Measurements from ENCODE around the gene ITGAD.

The ITGAD gene

DNA sequence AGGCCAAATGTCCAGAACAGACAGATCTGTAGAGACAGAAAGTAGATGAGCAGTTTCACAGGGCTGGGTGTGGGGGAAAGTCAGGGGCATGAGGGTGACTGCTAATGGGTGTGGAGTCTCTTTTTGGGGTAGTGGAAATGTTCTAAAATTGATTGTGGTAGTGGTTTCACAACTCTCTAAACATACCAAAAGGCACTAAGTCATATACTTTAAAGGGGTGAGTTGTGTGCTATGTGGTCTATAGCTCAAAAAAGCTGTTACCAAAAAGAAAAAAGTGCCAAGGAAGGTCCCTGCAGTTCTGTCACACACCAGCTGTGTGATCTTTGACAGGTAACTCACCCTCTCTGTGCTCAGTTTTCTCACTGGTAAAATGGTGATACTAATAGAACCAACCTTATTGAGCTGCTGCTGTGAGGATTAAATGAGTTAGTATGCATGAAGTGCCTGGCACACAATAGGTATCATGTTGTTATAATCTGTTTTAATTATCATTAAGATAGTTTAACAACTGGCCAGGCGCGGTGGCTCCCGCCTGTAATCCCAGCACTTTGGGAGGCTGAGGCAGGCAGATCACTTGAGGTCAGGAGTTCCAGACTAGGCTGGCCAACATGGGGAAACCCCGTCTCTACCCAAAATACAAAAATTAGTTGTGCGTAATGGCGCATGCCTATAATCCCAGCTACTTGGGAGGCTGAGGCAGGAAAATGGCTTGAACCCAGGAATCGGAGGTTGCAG is 27.8 kb upstream of the ITGAD start:
- DNase-seq (ENCODE audit: low read depth): no peak

DNA sequence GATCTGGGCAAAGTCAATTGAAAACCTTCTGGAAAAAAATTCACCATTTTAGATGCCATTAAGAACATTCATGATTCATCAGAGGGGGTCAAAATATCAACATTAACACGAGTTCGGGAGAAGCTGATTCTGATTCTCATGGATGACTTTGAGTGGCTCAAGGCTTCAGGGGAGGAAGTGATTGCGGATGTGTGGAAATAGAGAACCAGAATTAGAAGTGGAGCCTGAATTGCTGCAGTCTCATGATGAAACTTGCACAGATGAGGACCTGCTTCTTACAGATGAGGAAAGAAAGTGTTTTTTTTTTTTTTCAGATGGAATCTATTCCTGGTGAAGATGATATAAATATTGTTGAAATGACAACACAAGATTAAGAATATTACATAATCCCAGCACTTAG is 25.3 kb upstream of the ITGAD start:
- DNase-seq (ENCODE audit: low read depth): no peak

- no peak for DNase-seq (ENCODE audit: low read depth)
Observed at GRCh38 chr16:31371008-31371407, 22.1 kb upstream of the ITGAD start.

GRCh38 chr16:31371619-31372484 is 21.3 kb upstream of the ITGAD start:
- DNase-seq (ENCODE audit: low read depth): no peak

DNA sequence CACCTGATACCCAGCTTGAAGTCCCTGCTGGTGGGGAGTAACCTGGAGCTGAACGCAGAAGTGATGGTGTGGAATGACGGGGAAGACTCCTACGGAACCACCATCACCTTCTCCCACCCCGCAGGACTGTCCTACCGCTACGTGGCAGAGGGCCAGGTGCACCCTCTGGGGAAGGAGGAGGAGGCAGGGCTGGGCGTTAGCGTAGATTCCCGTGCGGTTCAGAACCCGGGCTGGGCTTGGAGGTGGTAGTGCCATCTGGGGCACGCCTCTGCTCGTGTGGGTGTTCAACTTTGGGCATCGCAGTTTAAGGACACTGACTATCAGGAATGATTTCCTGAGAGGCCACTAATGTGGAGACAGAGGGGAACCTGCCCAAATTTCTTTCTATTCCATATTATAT is 19.9 kb upstream of the ITGAD start:
- DNase-seq (ENCODE audit: low read depth): no peak

- no peak for DNase-seq (ENCODE audit: low read depth)
Observed at GRCh38 chr16:31375231-31375630, 17.9 kb upstream of the ITGAD start.

GRCh38 chr16:31376705-31377104 is 16.4 kb upstream of the ITGAD start:
- no peak for DNase-seq (ENCODE audit: low read depth)

- DNase-seq (ENCODE audit: low read depth): no peak
Observed at GRCh38 chr16:31377210-31377903, 15.8 kb upstream of the ITGAD start.

DNA sequence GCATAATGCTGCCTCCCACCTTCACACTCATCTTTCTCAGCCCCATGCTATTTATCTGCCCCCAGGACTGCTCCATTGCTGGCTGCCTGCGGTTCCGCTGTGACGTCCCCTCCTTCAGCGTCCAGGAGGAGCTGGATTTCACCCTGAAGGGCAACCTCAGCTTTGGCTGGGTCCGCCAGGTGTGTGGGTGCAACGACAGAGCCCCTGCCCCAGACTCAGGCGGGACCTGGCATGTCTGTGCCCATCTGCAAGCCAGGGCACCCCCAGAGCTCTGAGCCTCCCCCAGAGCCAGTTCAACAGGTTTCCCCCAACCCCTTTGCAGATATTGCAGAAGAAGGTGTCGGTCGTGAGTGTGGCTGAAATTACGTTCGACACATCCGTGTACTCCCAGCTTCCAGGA is 12.9 kb upstream of the ITGAD start:
- no peak for DNase-seq (ENCODE audit: low read depth)

- DNase-seq (ENCODE audit: low read depth): peak; percentile 17
Observed at GRCh38 chr16:31382485-31383161, 10.5 kb upstream of the ITGAD start.

DNA sequence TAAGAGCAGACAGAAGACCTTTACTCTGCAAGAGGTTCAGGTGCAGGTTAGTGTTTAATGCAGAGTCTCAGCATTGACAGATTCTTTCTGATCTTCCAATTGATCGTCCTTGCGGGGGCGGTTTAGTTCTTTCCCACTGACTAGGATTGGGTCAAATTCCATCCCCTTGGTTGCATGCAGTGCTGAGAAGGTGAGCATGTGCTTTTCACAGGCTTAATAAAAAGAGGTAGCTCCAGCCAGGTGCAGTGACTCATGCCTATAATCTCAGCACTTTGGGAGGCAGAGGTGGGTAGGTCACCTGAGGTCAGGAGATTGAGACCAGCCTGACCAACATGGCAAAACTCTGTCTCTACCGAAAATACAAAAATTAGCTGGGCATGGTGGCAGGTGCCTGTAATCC is 7.5 kb upstream of the ITGAD start:
- no peak for DNase-seq (ENCODE audit: low read depth)

- DNase-seq (ENCODE audit: low read depth): no peak
Observed at GRCh38 chr16:31386157-31386984, 6.8 kb upstream of the ITGAD start.

DNA sequence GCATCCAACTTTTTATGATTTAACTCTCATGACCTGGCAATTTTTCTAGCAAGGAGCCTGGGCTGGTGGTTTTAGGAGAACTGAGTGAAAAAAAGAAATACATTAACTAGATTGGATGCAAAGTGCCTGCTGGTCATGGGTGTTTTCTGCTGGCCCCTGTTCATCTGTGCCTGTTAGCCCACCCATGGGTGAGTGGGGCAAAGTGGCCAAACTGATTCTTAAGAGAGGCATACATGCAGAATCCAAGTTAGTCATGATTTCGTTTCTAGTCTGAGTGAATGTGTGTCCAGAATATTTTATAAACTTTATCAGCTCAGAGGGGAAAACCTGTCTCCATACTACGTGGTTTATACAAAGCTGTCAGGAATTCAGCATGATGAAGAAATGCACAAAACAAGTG is 4.6 kb upstream of the ITGAD start:
- no peak for DNase-seq (ENCODE audit: low read depth)

DNA sequence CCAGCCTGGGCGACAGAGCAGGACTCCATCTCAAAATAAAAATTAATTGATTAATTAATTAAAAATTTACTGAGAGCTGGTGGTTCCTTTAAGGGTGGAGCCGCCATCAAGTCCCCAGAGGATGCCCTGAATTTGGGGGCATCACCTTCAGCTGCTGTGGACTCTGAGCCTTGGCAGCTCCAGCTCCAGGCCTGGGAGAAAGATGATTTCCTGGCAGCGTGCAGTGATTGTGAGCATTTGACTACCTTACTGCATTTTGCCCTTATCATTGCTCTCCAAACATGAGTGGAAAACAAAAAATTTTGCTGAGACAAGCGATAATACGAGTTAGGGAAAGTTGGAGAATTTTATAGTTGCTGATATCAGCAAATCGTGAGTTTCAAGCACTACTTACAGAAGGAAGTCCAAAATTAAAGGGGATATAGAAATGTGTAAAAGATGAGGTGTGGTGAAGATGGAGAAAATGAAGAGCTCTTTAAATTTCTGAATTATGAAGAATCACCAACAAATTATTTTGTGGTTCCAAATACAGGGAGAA is 2.6 kb upstream of the ITGAD start:
- no peak for DNase-seq (ENCODE audit: low read depth)

DNA sequence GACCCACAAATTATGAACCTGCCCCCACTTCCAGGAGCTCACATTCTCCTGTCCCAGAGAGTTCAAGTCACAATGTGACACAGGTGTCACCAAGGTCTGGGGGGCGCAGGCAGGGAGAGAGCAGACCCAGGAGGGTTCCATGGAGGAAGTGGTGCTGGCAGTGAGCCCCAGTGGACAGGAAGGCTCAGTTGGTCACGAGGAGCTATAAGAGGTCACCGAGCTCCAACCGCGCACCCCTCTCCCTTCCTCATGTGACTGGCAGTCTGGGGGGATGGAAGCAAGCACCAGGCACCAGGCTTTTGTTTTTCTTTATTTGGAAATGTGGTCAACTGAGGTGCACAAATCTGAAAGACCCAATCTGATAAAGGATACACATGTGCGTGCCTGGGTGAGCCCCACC is 2.5 kb downstream of the ITGAD start:
- no peak for DNase-seq (ENCODE audit: low read depth)

GRCh38 chr16:31397096-31397660 is 4.0 kb downstream of the ITGAD start:
- DNase-seq (ENCODE audit: low read depth): no peak

GRCh38 chr16:31397701-31398100 is 4.6 kb downstream of the ITGAD start:
- DNase-seq (ENCODE audit: low read depth): no peak

GRCh38 chr16:31400191-31400590 is 7.1 kb downstream of the ITGAD start:
- no peak for DNase-seq (ENCODE audit: low read depth)

GRCh38 chr16:31401436-31401835 is 8.3 kb downstream of the ITGAD start:
- no peak for DNase-seq (ENCODE audit: low read depth)

DNA sequence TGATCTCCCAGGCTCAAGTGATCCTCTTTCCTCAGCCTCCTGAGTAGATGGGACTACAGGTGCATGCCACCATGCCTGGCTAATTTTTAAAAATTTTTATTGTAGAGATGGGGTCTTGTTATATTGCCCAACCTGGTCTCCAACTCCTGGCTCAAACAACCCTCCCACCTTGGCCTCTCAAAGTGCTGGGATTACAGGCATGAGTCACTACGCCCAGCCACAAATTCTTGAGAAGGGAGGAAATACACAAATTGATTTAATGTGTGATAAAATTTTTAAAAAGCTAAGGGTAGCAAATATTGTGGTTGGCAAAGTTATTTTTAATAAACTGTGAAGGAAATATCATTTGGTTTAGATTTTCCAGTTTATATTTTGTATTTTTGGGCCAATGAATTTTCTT is 9.6 kb downstream of the ITGAD start:
- no peak for DNase-seq (ENCODE audit: low read depth)

Data from GM04504 (cell line).